ENCODE data around the gene IQCK.
A peak's percentile ranks its signal among the peaks of the same experiment; 100 is the strongest.

The IQCK gene

GRCh38 chr16:19841184-19841583 is 123.1 kb downstream of the IQCK start:
- FAIRE-seq = no peak

DNA sequence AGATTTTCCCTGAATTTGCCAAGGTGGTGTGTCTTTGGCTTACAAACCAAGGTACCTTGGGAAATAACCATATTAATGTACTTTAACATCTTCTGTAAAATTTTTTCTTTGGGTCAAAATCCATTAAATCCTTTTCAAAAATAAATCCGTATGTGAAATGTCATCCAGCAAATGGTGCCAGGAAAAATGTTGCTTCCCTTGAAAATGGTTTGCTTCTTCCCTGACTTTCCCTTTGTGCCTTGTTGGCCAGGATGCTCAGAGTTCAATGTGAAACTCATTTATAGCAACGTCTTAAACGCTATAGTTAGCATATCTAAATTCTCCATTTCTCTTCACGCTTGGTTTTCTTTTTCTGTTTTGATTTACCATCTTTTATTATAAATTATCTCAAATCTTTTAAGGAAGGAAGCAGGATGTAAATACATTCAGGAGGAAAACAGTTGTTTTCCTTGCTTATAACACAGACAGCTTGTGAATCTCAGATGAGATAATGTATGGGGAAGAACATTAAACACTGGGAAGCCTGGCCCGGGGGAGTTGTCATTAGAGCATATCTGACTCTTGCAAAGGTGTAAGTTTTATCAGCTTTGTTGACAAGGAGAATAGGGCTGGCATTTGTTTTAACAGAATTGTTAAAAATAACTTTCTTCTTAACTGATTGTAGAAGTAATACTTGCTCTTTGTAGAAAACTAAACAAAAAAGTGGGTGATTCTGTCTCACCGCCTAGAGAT is 124.5 kb downstream of the IQCK start:
- FAIRE-seq = no peak

DNA sequence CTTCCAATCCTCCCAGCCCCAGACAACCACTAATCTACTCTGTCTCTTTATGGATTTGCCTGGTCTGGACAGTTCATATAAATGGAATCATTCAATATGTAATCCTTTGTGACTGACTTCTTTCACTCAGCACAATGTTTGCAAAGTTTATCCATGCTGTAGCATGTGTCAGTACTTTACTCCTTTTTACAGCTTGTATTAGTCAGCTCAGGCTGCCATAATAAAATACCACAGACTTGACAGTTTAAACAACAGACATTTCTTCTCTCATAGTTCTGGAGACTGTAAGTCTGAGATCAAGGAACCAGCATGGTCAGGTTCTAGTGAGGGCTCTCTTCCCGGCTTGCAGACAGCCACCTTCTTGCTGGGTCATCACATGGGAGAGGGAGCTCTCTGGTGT is 125.3 kb downstream of the IQCK start:
- no peak for FAIRE-seq

GRCh38 chr16:19844945-19845641 is 127.0 kb downstream of the IQCK start:
- peak; percentile 45 for FAIRE-seq

- no peak for FAIRE-seq
Observed at GRCh38 chr16:19846436-19846835, 128.4 kb downstream of the IQCK start.

DNA sequence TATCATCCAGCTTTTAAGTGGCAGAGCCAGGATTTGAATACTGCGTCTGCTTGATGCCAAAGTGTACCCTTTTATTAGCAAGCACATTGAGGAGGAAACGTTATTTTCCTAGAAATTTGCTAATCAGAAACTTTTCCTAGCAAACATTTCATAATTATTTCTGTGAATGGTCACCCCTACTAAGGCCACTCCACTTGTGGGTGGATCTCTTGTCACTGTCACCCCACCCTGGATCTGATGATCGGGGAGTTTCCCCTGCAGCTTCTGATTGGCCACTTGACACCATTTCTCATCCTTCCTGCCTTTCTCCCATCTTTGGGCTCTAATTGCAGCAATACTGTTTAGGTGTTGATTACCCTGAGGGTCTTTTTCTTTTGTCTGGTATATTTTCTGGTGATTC is 130.7 kb downstream of the IQCK start:
- no peak for FAIRE-seq

DNA sequence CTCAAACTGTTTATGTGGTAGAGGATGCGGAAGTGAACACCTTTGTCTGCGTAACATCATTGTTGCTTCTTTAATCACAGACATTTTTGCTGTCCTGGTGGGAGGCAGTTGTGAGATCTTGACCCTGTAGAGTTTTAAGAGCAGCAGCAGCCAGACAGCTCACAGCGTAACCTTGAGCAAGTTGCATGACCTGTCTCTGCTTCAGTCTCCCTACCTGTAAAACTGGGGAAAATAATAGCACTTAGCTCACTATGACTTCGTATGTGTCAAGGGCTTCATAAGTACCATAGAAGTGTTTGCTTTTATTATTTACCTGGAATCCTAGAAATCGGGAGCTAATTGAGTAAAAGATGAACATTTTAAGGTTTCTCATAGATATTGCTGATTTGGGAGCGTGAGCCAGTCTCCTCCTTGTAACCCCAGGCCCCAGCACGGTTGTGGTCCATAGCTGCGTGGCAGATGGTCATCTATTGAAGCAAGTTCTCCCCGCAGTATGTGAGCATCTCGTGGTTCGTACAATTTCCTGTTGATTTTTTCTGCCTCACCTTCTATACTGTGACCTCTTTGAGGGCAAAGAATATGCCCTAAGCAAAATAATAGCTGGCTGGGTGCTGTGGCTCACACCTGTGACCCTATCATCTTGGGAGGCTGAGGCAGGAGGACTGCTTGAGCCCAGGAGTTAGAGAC is 132.2 kb downstream of the IQCK start:
- FAIRE-seq = no peak

DNA sequence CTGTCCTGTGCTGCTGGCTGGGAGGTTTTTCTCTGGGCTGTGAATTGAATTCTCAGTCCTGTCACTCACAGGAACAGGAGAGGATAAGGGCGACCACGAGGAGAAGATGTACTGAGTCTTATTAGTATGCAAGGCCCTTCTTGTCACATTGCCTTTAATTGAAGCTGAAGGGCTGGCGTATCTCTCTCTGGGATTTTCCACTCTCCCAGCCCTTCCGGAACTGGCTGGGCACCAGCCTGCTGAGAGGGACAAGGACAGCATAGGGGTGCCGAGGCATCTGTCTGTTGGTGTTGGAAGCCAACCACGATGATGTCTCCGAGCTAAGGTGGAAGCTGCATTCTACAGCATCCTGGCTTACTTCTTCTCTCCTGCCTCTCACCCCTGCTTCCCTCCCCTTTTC is 133.4 kb downstream of the IQCK start:
- no peak for FAIRE-seq

DNA sequence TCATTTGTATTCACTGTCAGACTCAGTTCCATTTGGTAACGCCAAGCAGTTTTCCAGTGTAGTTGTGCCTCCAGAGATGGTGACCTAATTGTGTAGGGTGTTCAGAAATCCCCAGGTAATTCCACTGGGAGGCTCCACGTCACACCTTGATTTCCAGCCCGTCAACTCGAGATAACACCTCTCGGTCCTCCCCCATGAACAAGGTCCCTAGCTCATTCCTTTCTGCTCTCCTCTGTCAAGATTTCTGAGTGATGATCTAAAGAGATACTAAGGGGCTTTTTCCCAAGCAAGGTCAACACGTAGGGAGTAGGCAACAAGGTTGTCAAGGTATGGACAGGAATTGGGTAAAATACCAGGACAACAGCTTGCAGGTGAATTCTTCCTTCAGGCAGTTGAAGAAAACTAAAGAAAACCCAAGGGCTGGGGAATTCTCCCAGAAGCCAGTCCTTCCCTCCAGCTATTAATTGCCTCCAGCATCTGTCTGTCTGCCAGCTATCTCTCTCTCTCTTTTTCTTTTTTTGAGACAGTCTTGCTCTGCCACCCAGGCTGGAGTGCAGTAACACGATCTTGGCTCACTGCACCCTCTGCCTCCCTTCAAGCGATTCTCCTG is 135.2 kb downstream of the IQCK start:
- FAIRE-seq = no peak

DNA sequence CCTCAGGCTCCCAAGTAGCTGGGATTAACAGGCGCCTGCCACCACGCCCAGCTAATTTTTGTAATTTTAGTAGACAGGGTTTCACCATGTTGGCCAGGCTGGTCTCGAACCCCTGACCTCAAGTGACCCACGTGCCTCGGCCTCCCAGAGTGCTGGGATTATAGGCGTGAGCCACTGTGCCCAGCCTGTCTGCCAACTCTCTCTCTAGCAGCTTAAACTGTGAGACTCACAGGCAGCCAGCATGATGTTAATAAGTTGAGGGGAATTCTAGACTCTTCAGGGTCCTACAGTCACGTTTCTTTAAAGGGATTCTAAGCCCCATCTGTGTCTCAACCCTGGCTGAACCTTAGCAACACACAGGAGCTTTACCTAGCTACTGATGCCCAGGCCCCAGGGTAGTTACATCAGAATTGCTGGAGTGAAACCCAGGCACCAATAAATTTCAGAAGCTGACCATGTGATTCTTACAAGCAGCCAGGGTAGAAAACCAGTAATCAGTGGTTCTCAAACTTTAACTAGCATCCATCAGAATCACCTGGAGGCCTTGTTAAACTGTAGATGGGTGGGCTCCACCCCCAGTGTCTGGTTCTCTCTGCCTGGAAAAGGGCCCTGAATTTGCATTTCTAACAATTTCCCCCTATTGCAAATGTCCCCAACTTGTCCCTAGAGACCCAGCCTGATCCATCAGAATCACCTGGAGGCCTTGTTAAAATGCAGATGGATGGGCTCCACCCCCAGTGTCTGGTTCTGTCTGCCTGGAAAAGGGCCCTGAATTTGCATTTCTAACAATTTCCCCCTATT is 135.9 kb downstream of the IQCK start:
- FAIRE-seq = no peak

DNA sequence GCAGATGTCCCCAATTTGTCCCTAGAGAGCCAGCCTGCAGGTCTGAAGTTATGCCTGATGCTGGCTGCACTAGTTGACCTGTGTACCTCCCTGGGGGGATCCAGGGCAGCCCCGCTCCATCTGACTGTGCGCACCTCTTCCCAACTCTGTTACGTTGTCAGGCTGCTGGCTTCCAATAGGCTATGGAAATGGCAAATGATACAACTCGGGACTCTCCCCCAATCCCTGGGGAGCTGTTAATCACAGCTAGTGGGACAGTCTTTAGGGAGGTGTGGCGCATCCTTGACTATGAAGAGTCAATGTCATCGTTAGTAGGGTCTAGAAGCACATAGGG is 136.4 kb downstream of the IQCK start:
- no peak for FAIRE-seq

DNA sequence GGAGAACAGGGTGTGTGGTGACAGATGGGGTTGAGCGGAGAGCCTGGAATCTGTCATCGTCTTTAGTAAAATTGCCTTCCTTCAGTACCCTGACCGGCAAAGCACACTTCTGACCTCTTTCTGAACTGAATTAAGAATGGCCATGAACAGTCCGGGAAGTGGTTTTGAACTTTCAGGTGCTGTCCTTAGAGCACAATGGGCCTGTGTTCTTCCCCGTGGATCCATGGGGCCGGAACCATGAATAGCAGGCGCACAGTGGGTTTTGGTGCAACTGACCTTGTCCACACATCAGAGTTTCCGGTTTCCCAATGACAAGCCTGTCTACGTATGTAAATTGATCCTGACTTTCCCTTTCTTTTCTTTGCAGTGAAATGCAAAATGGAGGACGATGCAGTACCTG is 138.0 kb downstream of the IQCK start:
- no peak for FAIRE-seq

GRCh38 chr16:19857593-19858339 is 139.7 kb downstream of the IQCK start:
- FAIRE-seq = no peak

DNA sequence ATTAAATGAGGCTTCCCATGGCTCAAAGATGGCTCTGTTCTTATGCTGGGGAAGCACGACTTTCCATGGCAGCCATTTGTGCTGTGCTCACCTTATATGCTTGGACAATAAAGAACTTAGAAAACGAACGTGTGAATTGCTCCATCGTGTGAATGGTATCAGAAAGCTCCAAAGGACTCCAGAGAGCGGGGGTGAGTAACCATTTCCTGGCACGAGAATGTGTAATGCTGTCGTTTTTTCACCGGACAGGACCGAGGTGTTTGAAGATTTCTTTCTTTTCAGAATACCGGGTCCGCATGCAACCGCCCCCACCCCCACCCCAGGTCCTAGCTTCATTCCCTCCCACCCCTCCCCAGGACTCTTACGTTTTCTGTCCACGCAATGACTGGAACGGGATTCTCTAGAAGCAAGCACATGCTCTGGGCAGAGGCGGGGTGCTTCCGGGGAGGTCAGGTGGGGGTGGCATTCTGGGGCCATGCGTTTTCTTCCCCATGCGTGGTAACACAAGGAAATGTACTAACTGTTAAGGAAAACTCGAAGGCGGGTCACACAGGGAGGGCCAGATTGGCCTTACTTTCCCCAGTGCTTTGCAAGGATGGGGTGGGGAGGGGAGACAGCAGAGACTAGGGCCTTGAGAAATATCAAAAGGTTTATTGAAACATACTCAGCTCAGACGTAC is 140.4 kb downstream of the IQCK start:
- FAIRE-seq = no peak

GRCh38 chr16:19859166-19859565 is 141.1 kb downstream of the IQCK start:
- no peak for FAIRE-seq

- no peak for FAIRE-seq
Observed at GRCh38 chr16:19859603-19860002, 141.5 kb downstream of the IQCK start.

- no peak for FAIRE-seq
Observed at GRCh38 chr16:19860166-19861041, 142.3 kb downstream of the IQCK start.

DNA sequence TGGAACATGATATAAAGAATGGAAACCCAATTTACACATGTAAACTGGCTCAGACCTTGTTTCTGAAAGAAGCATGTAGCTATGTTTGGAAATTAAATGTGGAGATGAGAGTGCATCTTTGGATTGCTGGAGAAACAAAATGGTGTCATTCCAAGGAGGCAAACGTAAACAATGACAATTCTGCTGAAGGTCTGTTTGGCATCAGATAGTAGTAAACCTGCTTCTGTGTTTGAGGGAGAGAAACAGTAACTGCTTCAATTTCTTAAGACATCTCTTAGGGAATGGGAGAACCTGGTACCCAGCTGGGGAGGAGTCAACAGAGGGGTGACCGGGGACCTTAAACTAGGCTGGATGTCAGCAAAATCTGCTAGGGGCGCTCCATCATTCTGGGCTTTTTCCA is 143.1 kb downstream of the IQCK start:
- FAIRE-seq = no peak

- no peak for FAIRE-seq
Observed at GRCh38 chr16:19861811-19862327, 143.8 kb downstream of the IQCK start.

DNA sequence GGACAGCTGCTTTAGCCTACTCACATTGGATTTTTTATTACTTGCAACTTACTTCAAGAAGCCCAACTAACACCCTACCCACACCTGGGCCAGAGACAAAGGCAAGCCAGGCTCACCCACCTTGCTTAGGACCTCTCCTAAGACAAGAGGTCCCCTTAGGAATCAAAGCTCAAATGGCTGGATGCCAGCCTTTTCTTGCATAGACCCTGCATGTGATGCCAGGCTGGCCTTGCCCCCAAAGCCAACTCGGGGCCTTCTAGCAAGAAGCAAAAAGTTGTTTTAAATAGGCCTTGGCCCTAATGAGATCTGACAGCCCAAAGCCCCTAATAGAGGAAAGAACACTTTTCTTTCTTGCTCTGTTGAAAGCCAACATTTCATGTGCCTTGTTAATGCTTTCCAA is 145.9 kb downstream of the IQCK start:
- no peak for FAIRE-seq
